ENCODE measurements around the gene KIN.
"Not testable (repeated sequence)": the region's sequence is repeated elsewhere in the genome, so short reads cannot be mapped to it uniquely, and the experiment has no call there.

Gene KIN

DNA sequence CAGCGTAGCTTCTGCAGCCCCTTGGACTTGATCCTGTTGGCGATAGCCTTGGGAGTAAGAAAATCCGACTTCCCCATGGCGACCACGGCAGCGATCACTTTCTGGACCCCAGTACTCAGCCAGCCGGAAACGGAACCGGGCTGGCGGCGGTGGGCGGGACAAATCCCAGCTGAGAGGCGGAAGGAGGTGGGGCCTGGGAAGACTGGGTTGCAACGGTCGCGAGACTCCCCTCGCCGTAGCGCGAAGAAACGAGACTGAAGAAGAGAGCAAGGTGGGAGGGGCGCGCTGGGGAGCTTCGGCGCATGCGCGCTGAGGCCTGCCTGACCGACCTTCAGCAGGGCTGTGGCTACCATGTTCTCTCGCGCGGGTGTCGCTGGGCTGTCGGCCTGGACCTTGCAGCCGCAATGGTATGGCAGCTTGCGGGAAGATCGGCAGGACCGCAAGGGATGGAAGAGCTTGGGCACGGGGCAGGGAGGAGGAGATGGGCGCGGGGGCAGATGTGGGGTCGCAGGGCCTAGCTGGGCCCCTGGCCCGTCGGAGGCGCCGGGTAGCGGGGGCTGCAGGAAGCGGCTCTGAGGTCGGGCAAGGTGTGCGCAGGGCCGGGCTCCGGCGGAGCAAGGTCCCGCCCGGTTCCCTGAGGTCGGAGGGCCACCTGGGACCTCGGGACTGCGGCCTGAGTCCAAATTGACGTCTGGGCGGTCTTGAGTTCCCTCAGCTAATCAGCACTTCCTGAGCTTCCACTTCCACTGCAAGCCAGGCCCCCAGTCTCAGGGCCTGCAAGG lies at the start of gene KIN, which contains the start of gene ATP5F1C:
KIN (minus strand) TSS at position 137 of the 782 bp plus-strand sequence; CDS start at position 77, 60 bp downstream.
ATP5F1C (plus strand) TSS at position 321 of the 782 bp plus-strand sequence; CDS start at position 352, 31 bp downstream.
- peak; percentile 95 for DNase-seq

- no peak for DNase-seq
These were observed 48.8 kb upstream of the KIN start for GRCh38 chr10:7836571-7836970.

DNA sequence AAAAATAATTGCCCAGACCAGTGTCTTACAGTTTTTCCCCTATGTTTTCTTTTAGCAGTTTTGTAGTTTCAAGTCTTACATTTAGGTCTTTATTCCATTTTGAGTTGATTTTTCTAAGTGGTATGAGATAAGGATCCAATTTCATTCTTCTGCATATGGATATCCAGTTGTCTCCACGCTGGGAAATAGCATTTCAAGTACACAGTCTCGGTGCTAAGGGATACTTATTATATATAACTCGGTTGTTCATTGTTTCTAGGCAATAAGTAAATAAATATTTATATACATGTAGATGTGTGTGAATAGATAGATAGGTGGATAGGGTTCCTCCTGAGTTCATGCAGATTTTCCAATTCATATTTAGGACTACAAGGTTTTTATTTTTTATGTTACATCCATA lies 46.5 kb upstream of the KIN start:
- no peak for DNase-seq

DNA sequence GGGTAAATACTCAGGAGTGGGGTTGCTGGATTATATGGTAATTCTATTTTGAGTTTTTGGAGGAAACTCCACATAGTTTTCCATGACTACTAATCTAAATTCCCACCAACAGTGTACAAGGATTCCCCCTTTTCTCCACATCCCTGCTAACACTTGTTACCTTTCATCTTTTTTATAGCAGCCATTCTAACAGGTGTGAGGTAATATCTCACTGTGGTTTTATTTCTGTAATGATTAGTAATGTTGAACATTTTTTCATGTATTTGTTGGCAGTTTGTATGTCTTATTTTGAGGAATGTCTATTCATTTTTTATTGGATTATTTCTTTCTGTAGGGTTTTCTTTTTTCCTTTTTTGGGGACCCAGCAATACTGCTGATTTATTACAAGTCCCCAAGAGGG lies 45.4 kb upstream of the KIN start:
- no peak for DNase-seq

- DNase-seq: no peak
These were observed 44.3 kb upstream of the KIN start for GRCh38 chr10:7832060-7832459.

DNA sequence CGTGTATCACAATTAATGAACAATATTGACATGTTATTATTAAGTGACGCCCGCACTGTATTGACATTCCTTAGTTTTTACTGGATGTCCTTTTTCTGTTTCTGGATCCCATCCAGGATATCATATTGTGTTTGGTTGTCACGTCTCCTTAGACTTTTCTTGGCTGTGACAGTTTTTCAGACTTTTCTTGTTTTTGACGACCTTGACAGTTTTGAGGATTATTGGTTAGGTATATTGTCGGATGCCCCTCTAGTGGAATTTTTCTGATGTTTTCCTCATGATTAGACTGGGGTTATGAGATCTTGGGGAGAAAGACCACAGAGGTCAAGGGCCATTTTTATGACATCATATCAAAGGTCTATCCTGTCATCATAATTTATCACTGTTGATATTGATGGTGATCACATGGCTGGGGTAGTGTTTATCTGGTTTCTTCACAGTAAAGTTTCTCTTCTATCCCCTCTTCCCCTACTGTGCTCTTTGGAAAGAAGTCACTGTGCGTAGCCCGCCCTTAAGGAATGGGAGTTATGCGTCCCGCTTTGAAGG lies 41.6 kb upstream of the KIN start:
- no peak for DNase-seq

GRCh38 chr10:7826971-7827370 lies 39.2 kb upstream of the KIN start:
- DNase-seq: no peak

- no peak for DNase-seq
These were observed 36.5 kb upstream of the KIN start for GRCh38 chr10:7824251-7824650.

- DNase-seq: peak; percentile 4 to 13
These were observed 31.3 kb upstream of the KIN start for GRCh38 chr10:7819121-7819460.

- peak; percentile 91 to 93 for DNase-seq
These were observed 30.7 kb upstream of the KIN start, which contains the start of gene TAF3 for GRCh38 chr10:7818295-7819120. Gene TAF3 (plus strand): TSS chr10:7818505. CDS start chr10:7818710, 205 bp downstream.

GRCh38 chr10:7817984-7818294 lies 30.1 kb upstream of the KIN start:
- DNase-seq: no peak

DNA sequence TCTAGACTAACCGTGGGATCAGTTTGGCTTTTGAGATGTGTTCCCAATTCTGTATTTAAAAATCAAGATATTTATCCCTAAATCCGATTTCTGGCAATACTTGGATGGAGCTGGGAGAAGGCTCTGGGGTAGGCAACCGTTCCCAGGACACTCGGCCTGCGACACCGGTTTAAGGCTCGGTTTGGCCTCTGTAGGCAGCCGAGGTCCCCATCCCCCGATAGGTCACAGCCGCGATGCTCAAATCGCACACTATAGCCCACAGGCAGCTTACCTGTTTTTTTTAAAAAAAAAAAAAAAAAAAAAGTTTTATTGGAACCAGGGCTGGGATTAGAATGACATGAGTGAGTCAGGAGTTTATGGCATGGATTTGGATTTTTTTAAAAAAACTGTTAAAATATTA lies 29.8 kb upstream of the KIN start:
- DNase-seq: no peak

DNA sequence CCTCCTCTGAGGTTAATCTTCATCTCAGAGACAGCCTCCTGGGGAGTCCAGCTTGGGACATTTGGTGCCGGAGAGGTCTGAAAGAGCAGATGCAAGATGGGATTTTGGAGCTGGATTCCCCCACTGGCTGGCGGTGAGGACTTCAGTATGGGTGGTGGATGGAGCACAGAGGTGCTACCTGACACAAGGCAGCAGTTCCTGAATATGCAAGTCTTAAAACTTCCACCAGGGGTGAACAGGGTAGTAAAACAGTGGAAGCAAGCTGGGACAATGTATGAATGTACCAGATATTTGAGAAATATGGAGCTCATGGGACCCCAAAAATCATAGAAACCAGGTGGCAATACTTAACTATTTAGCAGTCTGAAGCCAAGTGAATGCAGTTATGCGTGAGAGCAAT lies 25.7 kb upstream of the KIN start:
- no peak for DNase-seq

DNA sequence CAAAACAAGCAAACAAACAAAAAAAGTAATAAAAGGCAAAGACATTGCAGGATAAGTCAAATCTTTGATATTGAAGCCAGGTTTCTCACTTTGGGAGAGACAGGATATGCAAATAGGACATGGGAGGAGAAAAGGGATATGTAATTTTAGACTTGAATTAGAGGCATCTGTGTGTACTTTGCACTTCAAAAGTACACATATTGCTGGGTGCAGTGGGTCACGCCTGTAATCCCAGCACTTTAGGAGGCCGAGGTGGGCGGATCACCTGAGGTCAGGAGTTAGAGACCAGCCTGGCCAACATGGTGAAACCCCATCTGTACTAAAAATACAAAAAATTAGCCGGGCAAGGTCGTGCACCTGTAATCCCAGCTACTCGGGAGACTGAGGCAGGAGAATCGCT lies 23.9 kb upstream of the KIN start:
- not testable (repeated sequence) for DNase-seq

DNA sequence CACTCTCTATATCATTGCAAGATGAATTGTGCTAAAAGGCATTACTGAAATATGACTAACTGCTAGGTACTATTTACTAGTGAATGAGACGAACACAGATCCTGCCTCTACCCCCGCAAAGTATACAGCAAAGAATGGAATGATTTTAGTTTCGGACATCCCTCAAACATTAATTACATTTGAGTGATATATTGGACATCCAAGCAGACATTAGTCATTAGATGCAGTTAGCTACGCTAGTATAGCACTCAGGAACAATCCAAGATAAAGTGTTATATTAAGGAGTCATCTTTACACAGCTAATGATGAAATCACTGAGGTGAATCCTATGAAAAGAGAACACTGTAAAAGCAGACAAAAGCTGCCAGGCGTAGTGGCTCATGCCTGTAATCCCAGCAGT lies 23.2 kb upstream of the KIN start:
- no peak for DNase-seq

DNA sequence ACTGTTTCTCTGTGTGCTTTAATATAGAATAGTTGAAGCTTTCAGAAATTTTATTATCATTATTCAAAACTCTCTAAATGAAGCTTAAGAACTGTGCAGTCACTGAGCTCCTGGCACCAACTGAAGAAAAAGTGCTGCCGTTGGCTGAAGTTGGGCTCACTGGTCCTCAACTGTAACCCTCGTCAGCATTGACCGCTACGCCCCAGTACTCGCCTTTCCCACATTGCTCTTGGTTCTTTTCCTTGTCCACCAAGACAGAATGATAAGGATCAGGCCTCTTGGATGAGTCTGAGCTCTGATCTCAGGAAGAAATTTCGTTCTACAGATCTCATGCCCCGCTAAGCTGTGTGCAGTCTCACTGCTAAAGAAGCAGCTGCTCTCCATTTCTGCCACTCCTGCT lies 22.6 kb upstream of the KIN start:
- no peak for DNase-seq

GRCh38 chr10:7808686-7809267 lies 21.0 kb upstream of the KIN start:
- DNase-seq: no peak

GRCh38 chr10:7804741-7805140 lies 16.9 kb upstream of the KIN start:
- DNase-seq: no peak

DNA sequence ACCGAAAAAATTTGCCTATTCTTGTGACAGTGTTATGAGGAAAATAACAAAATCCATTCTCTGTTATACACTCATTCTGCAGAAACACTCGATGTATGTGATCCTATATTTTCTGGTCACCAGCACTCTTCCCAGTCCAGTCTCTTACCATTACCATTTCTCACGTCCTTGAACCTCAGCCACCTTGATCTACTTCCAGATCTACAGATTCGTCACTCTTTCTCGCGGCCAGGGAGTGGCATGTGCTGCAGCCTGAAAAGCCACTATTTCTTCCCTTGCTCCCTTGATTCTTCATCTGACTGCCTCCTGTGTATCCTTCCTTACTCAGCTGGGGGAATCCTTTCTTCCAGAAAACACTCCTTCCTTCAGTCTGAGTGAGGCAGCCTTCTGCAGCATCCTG lies 16.4 kb upstream of the KIN start:
- no peak for DNase-seq

DNA sequence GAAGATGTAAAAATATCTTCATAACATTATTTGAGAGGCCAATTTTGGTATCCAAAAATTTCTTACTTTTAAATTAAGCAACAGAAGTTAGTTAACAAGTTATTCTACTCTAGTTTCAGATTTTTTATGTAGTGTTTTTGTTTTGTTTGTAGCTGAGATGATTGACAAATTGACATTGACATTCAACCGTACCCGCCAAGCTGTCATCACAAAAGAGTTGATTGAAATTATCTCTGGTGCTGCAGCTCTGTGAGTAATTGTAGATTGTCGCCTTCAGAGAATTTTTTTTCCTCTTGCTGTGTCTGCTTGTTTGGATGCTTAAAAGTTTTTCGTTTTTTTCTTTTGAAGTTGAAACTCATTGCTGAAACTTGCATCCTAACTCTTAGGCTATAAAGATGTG lies 14.8 kb upstream of the KIN start:
- no peak for DNase-seq

DNA sequence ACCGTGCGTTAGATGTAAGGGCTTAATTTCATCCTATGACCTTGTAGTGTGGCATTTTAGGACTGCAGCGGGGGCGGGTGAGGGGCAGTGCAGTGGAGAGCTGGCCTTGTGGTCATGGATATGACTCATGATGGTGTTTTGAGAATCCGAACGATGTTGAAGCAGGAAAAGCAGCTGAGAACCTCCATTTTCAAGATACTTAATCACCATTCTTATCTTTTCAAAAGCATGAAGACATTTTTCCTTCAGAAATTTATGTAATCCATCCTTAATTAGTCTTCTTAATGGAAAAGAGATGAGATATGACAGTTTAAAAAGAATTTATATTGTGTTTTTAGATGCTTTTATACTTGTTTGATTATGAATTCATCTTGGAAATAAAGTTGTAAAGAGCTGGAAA lies 9.8 kb upstream of the KIN start:
- no peak for DNase-seq

DNA sequence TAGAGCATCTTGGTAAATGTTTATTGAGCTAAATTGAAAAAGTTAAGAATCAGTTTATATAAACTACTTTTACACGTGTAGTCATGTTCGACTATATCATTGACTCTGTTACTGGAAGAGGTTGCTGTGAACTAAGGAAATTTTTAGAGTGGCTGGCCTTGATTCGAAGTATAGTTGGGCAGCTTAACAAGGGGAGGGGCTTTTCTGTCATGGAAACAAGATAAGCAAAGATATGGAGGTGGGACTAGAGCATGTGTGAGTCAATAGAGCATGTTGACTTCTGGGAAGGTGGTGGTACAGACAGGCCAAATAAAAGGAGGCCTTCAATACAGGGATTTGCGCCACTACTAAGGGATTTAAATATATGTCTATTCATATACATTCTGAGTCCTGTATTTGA lies 7.8 kb upstream of the KIN start:
- no peak for DNase-seq

GRCh38 chr10:7794251-7795026 lies 6.6 kb upstream of the KIN start:
- no peak for DNase-seq

Data from stimulated activated CD4-positive, alpha-beta T cell treated with anti-CD3 and anti-CD28 coated beads, Interleukin-2, amount 100 ng/mL, for 48 hours (primary cell).